Measurements from ENCODE around the gene ATP1A1.

Gene ATP1A1

DNA sequence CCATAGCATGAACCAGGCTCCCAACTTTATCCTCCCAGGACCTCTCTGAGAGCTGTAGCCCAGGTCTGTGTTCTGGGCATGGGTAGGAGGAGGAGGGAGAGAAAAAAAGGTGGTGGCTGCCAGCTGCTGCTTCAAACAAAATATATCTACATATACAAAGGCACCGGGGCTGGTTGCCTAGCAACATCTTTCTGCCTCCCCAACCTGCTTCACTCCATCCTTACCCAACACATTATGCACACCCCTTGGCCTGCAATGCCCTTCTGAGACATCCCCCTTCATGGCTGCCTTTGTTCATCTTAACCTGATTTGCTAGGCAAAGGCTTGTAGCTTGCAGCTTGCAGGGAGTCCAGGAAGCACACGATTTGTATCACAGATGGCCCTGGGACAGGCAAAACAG, 27.2 kb upstream of the ATP1A1 start:
- no peak for DNase-seq

DNA sequence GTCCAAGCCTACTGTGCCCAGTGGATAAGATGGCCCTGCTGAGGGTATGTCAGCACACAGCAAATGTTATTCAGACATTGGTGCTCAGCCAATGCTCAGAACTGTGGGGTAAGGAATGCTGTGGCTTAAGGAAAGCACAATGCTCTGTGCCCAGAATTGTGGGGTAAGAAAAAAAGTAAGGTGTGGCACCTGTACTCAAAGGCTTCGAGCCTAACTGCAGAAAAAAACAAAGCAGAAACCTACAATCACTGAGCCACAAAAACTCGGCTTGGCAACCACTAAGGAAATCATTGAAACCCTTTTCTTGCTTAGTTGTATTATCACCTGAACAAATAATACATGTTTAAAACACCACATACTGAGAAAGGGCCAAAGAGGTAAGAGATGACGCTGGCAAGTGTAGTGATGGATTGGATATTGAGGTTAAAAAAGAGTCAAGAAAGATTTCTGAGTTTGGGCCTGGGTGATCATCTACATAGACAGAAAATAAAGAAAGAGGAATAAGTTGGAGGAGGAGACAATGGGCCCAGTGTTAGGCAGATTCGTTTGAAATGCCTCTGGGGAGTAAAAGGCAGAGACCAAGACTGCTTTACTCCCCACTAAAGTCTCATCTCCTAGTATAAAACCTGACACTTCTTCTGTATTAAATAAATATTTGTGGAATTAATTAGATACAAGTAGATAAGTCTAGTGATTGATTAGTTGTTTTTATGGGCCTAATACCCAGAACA, 25.9 kb upstream of the ATP1A1 start:
- DNase-seq, result no peak

DNA sequence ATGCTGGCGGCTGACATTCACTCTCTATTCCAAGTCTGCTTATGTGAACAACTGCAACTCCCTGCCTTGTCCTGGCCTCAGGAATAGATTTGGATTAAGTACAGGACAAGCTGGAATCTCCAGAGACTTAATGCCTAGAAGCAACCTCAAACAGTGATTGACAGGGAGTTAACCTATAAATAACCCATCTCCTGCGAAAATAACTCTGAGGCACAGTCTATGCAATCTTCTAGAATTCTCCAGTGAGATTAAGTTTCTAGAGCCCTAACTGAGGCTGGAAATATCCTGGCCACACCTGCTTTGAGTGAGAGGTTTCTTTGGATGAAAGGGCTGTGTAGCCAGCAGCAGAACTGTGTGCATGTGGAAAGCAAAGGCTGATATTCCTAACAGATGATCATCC, 25.3 kb upstream of the ATP1A1 start:
- no peak for DNase-seq

DNA sequence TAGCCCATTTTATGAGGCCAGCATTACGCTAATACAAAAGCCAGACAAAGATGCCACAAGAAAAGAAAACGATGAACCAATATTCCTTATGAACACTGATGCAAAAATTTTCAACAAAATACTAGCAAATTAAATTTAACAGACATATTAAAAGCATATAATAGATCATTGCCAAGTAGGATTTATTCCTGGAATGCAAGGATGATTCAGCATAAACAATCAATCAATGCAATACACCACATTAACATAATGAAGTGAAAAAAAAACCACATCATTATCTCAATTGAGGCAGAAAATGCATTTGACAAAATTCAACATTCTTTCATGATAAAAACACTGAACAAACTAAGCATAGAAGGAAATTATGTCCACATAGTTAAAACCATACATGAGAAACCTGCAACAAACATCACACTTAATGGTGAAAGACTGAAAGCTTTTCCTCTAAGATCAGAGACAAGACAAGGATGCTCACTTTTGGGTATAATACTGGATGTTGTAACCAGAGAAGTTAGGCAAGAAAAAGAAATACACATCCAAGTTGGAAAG, 22.9 kb upstream of the ATP1A1 start:
- DNase-seq, result no peak

GRCh38 chr1:116351914-116352313, 21.1 kb upstream of the ATP1A1 start:
- no peak for DNase-seq

GRCh38 chr1:116352349-116352813, 20.7 kb upstream of the ATP1A1 start:
- no peak for DNase-seq

DNA sequence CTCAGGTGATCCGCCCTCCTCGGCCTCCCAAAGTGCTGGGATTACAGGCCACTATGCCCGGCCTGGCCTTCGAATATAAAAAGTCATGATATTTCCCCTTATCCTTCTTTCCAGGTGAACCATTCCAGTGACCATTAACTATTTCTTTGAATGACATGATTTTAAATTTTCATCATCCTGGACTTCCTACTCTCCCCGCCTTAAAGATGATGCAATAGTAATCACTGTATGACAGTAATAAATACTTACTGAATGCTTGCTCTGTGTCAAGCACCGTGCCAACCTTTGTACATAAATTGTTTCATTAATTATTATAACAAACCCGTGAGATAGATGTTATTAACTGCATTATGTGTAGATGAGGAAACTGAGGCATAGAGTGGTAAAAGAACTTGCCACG, 19.9 kb upstream of the ATP1A1 start:
- no peak for DNase-seq

DNA sequence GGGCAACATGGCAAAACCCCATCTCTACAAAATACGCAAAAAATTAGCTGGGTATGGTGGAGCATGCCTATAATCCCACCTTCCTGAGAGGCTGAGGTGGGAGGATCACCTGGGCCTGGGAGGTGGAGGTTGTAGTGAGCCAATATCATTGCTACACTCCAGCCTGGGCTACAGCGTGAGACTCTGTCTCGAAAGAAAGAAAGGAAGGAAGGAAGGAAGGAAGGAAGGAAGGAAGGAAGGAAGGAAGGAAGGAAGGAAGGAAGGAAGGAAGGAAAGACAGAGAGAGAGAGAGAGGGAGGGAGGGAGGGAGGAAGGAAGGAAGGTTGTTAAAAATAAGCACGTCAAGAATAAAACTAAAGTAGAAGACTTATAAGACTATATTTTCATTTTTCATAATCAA, 17.0 kb upstream of the ATP1A1 start:
- no peak for DNase-seq

DNA sequence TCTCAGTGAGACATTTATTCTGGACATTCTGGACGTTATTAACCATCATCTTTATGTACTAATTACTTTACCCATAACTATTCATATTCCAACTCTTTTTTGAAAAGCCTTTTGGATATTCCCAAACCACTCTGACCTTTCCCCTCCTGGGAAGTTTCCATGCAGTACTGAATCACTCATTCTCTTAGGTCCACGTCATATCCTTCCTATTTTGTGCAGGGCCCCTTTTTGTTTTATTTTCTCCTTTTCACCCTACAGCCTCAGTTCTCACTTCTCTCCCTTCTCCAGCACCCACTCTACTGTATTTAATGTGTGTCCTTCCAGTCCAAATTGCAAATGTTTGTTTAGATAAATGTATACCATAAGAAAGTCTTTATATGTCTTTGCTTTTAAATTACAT, 16.4 kb upstream of the ATP1A1 start:
- no peak for DNase-seq

GRCh38 chr1:116357487-116357886, 15.6 kb upstream of the ATP1A1 start:
- no peak for DNase-seq

DNA sequence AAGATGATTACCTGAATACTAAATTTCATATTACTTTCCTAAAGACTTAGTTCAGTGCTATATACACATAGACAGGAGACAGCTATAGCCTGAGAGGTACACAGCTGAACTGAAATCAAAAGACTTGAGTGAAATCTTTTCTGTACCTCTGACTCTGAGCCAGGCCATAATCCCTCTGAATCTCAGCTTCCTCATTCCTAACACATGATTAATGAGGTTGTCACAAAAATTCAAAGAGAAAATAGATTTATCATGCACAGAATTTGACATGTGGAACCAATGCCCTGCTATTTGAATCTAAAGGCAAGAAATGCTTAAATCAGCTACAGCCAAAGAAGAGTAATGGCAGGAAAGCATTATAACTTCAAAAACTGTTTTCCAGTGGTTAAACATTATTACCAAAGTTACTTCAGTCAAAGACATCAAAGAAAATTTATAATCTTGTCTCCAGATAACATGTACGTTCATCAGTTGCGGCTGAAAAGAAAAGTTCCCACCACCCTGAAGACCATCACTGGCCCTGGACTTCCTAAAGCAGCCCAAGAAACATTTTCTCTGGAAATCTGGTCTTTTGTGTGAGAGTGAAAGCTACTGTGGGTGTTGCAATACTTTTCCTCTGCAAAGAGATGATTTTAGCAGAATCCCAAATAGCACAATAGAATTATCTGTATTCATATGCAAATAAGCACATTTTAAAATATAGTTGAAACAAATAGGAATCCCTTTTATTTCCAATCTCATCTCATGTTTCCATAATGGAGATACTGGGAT, 13.8 kb upstream of the ATP1A1 start:
- DNase-seq, result no peak

DNA sequence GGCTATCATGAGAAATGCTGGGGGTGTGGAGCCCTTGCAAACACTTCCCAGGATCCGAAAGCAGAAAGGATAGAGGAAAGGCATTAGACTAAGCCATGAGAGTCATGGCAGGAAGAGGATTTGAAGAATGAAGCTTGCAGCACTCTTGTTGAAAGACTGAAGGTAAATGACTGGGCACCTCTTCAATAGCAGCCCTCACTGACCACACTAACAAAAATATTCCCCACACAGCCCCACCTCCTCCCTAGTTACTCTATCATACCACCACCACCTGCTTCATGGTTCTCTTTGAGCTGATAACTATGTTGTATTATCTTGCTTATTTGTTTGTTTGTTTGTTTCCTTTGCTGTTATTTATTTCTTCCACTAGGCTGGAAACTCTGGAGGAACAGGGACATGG, 13.2 kb upstream of the ATP1A1 start:
- DNase-seq, result no peak

- peak; percentile 39 to 53 for DNase-seq
Measured at GRCh38 chr1:116360429-116361173, 12.4 kb upstream of the ATP1A1 start.

DNA sequence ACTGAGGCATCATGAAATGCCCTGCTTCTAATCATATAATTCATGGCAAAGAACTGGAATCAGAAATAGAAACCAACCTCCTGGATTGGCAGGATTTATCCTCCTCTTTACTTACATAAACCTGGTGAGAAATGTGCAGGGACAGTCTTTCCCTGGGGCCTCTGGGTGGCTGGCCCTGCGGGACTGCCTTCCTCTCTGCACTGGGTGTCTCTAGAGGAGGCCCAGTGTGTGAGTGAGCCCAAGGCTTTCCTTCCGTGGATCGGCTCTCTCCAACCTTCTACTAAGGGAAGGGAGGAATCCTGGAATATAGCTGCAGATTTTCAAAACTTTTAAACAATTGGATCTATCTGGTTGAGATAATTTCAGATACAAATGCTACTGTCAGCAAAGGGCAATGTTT, 11.4 kb upstream of the ATP1A1 start:
- no peak for DNase-seq

DNA sequence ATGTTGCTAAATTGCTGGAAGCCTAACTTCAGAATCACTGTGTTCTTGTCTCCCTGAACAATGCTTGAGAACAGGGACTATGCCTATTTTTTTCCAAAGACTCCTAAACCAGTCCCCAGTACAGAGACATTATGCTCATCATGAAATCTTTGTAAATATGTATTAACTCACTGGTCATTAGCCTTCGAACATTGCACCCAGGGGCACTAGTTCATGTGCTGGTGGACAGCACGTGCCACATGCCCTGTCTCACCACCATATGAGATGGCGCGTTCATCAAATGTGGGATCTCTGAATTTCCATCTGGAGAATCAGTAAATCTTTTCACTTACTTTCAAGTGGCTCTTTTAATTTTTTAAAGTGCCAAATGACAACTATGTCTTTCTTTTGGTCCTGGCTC, 11.0 kb upstream of the ATP1A1 start:
- no peak for DNase-seq

GRCh38 chr1:116365353-116365780, 7.7 kb upstream of the ATP1A1 start:
- no peak for DNase-seq

- DNase-seq, result no peak
Measured at GRCh38 chr1:116365857-116366256, 7.2 kb upstream of the ATP1A1 start.

GRCh38 chr1:116367256-116367945, 5.6 kb upstream of the ATP1A1 start:
- DNase-seq, result no peak

GRCh38 chr1:116368241-116368640, 4.8 kb upstream of the ATP1A1 start:
- DNase-seq, result no peak

GRCh38 chr1:116370181-116370580, 2.9 kb upstream of the ATP1A1 start:
- DNase-seq, result no peak

DNA sequence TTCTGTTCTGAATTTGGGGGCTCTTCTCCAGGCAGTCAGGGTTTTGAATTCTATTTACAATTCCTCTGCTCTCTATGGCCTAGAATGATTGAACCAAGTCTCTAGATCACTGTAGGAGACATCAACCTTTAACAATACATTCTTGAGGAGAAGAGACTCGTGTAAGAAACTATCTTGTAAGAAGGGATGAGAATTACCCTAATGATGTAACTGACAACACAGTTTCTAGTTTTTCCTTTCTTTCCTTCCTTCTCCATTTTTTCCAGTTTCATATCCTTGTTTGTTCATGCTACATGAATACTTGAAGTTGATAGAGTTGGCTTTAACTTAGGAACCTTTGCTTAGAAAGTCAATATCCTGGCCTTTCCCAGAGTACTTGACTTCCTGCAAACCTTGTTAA, 1.3 kb upstream of the ATP1A1 start:
- no peak for DNase-seq

DNA sequence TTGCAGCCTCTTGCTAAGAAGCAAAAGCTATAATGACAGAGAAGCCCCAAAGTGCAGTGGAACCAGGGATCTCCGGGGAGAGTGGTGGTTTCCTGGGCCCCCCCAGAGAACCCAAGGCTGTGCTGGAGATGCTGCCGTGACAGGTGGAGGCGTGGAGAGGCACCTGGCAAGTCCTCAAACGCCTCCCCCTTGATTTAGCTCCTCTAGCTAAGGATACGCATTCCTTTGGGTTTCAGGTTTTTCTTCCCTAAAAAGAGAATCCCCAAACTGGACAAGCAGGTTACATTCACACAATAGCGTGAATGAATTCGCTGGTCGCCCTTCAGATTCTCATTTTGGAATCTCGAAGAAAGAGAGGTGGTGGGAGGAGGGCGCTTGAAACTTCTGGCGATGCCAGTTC, 853 bp upstream of the ATP1A1 start:
- DNase-seq, result no peak
